Activated T-cell treated with anti-CD3 and anti-CD28 coated beads, Interleukin-2, amount 50 U/mL, for 72 hours (primary cell): Measurements from ENCODE around the gene NOTCH4. TPM values are rescaled to one million over a fixed set of nuclear protein-coding genes. Genes with fewer than 3 reads are reported as not detected.
"Not testable (repeated sequence)": the region's sequence is repeated elsewhere in the genome, so short reads cannot be mapped to it uniquely, and the experiment has no call there.

Experiments used
- ATAC-seq, 2 donors: fragments of 150-1000 bp; cut with Tn5 transposase; replicated peaks in 1 of 2; 2 replicates each; pipeline ENCODE4 v1.10.0; 2021; ENCODE audit warnings: moderate library complexity in 2 of 2, mild to moderate bottlenecking in 1 of 2
- DNase-seq, 2 donors: peaks; one replicate each; pipeline ENCODE4 v3.0.0; 2021 to 2022; ENCODE audit warnings: mixed read lengths in 1 of 2
- H3K27ac Mint-ChIP-seq: one replicate; pipeline ENCODE4 v1.8.0; 2022; ENCODE audit warnings: mild to moderate bottlenecking, moderate library complexity, mixed read lengths
- H3K27me3 Mint-ChIP-seq: one replicate; pipeline ENCODE4 v1.8.0; 2022; ENCODE audit warnings: low read depth, mixed read lengths
- H3K36me3 Mint-ChIP-seq, 2 donors: one replicate each; pipeline ENCODE4 v1.8.0; 2022; ENCODE audit warnings: mixed read lengths in 2 of 2, mild to moderate bottlenecking in 1 of 2; ENCODE audit not compliant: insufficient read depth in 2 of 2
- H3K4me1 Mint-ChIP-seq: one replicate; pipeline ENCODE4 v1.8.0; 2022; ENCODE audit warnings: low read depth, mixed read lengths
- H3K4me3 Mint-ChIP-seq, 2 donors: one replicate each; pipeline ENCODE4 v1.8.0; 2022; ENCODE audit warnings: mild to moderate bottlenecking in 2 of 2, mixed read lengths in 2 of 2, moderate library complexity in 2 of 2
- H3K9me3 Mint-ChIP-seq, 2 donors: one replicate each; pipeline ENCODE4 v1.8.0; 2022; ENCODE audit warnings: mixed read lengths in 2 of 2
- total RNA-seq, 2 donors: library from RNA; stranded (reverse); gene quantifications; one replicate each; pipeline ENCODE4 v1.2.3, GENCODE V29; 2022

NOTCH4 gene
- total RNA-seq, 2 donors from 2014 or later, result 0.63 to 0.79 TPM

DNA sequence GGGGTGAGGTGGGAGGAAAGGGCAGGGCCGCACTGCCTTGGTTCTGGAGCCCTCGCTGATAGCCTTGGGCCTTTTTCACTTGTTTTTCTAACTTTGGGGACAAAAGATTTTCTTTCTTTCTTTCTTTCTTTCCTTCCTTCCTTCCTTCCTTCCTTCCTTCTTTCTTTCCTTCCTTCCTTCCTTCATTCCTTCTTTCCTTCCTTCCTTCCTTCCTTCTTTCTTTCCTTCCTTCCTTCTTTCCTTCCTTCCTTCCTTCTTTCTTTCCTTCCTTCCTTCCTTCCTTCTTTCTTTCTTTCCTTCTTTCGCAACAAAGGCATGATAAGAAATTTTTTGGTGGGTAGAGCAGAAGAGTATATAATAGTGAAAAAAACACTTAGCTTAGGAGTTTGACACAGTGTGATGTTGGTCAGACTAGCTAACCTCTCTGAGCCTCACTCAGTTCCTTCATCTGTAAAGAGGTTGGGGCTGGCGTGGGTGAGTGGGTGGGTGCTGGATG lies 18.5 kb upstream of the NOTCH4 start:
- not testable (repeated sequence) for H3K27ac Mint-ChIP-seq, H3K36me3 Mint-ChIP-seq, DNase-seq, H3K9me3 Mint-ChIP-seq, H3K27me3 Mint-ChIP-seq, H3K4me3 Mint-ChIP-seq, ATAC-seq
- peaks cover 34% of the 10 kb centered on the region for H3K4me1 Mint-ChIP-seq

DNA sequence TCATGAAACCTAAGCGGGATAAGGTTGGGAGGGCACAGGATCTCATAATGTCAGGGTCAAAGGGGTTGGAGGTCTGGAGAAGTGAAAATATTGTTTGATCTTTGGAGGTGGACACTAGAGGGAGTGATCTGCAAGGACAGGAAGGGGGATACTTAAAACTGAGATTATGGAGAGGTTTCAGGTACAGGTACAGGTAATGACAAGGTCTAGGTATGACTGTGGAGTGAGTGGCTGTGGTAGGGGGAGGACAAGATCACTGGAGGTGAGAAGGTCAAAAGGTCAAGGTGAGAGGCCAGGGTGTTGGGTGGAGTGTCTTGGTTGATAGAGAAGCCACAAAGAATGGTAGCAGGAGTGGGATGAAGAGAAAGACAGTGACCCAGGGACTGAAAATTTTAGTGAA lies 16.8 kb upstream of the NOTCH4 start:
- H3K4me1 Mint-ChIP-seq, result peaks cover 34% of the 10 kb centered on the region
- DNase-seq (no peak), ATAC-seq (peak in 1 of 2 donors; percentile 14)
- H3K4me3 Mint-ChIP-seq, result peak overlapping the region in 1 of 2 donors; percentile 3
- no peaks in the 10 kb centered on the region for H3K9me3 Mint-ChIP-seq
- H3K36me3 Mint-ChIP-seq, result no peaks in the 10 kb centered on the region
- no peak overlapping the region for H3K27ac Mint-ChIP-seq
- H3K27me3 Mint-ChIP-seq, result no peaks in the 10 kb centered on the region

DNA sequence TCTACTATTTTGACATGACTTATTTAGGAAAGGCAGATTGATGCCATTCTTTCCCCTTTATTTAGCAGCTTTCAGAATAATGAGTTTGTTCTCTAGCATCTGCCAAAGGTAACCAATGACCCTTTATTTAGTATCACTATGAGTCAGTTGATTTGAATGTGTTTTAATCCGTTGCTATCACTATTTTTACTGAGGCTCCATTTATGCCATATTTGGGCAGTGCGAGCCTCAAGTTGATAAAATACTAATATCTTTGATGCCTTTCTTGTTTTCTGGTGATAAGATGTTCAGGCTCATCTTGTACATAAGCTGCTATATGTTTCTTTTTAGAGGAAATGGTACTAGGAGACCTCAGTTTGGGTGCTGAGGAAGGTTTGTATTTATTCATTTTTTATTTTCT lies 15.6 kb upstream of the NOTCH4 start:
- Mint-ChIP-seq H3K9me3 (no peaks in the 10 kb centered on the region), H3K4me1 (peaks cover 26% of the 10 kb centered on the region), H3K27ac (peak overlapping the region; percentile 22), H3K36me3 (no peaks in the 10 kb centered on the region), H3K4me3 (no peak overlapping the region), H3K27me3 (no peaks in the 10 kb centered on the region)
- DNase-seq (no peak), ATAC-seq (no peak)

DNA sequence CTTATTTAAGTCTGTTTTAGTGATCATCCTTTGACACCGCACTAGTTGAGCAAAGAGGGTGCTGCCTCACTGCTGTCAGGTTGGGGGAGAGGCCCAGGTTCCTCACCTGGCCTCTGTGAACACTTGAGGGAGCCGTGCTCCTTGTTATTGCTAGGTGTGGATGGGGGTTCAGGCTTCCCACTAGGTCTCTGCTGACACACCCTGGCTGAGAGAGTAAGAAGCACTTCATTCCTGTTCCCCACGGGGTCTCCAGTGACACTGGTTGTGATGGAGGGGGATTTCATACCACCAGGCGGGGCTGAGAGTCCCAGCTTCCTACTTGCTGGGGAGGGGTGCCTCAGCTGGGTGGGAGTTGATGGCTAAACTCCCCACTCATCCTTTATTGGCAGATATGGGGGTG lies 11.1 kb upstream of the NOTCH4 start:
- Mint-ChIP-seq H3K27ac (no peak overlapping the region), H3K4me3 (no peak overlapping the region), H3K27me3 (no peaks in the 10 kb centered on the region), H3K36me3 (no peaks in the 10 kb centered on the region), H3K9me3 (no peaks in the 10 kb centered on the region), H3K4me1 (no peaks in the 10 kb centered on the region)
- ATAC-seq (no peak), DNase-seq (no peak)

DNA sequence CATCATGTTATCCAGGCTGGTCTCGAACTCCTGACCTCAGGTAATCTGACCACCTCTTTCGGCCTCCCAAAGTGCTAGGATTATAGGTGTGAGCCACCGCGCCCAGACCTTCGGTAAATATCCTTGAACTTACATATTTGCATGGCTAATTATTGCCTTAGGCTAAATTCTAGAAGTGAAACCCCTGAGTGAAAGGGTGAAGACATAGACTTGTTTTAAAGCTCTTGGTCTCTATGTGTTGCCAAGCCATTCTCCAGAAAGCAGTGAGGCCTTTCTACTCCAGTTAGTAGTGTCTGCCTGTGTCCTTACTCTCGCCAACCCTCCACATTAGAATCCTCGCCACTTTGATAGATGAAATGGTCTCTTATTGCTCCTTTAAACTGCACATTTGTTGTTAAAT lies 2.6 kb upstream of the NOTCH4 start:
- peaks cover 8% of the 10 kb centered on the region for H3K4me1 Mint-ChIP-seq
- H3K9me3 Mint-ChIP-seq, result no peaks in the 10 kb centered on the region
- DNase-seq, result no peak
- no peaks in the 10 kb centered on the region for H3K27me3 Mint-ChIP-seq
- ATAC-seq, result no peak
- H3K4me3 Mint-ChIP-seq, result no peak overlapping the region
- no peaks in the 10 kb centered on the region for H3K36me3 Mint-ChIP-seq
- H3K27ac Mint-ChIP-seq, result no peak overlapping the region

DNA sequence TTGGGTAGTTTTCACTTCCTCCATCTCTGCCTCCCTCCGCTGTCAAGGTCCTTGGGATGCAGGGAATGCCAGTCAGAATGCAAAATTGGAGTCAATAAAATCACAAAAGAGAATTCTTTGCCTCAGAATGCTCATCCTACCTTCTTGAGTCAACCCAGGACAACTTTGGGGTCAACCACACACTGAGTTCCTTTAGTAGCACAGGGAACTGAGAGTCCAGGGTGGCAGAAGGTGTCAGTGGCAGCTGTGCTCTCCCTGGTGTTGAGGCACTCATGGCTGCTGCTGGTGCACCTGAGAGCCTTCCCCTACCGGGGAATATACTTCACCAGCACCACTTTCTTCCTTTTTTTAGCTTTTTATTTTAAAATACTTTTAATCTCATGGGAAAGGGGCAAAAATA lies 829 bp upstream of the NOTCH4 start:
- DNase-seq, result no peak
- ATAC-seq, result no peak
- no peaks in the 10 kb centered on the region for H3K9me3 Mint-ChIP-seq
- H3K27me3 Mint-ChIP-seq, result no peaks in the 10 kb centered on the region
- peaks cover 8% of the 10 kb centered on the region for H3K4me1 Mint-ChIP-seq
- H3K36me3 Mint-ChIP-seq, result no peaks in the 10 kb centered on the region
- no peak overlapping the region for H3K4me3 Mint-ChIP-seq
- H3K27ac Mint-ChIP-seq, result no peak overlapping the region

DNA sequence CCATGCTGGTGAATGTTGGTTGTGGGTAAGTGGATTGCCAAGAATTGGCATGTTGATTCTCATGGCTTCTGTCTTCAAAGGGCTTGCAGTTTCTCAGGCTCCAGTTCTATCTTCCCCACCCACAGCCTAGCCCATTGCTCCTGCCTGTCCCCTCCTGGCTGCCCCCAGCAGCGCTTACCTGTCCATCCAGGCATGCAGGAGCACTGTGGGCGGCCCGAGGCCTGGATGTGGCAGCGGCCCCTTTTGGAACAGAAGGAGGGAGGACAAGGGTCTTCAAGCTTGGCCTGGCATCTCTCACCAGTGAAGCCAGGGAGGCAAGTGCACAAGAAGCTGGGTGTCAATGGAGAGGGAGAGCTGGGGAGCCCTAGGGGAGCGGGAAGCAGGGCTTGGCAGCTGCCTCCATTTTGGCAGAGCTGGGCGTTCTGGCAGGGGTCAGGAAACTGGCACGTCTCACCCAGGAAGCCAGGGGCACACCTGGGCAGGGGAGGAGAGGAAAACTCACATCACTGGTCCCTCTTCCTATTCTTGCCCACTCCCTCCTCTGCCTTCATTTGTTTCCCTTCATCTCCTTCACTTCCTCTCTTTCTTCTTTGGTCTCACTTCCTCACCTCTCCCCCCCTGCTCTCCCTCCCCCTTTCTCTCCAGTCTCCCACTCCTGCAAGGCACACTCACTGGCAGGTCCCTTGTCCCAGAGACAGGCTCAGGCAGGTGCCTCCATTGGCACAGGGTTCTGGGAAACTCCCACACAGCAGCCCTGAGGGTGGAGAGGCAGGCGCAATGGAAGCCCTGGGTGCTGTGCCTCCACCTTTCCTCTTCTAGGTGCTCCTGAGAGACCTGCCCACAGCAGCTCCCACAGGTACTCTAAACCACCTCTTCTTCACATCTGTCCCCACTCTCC lies 1.3 kb downstream of the NOTCH4 start:
- Mint-ChIP-seq H3K36me3 (no peaks in the 10 kb centered on the region), H3K9me3 (no peaks in the 10 kb centered on the region), H3K4me3 (no peak overlapping the region), H3K27me3 (no peaks in the 10 kb centered on the region), H3K27ac (no peak overlapping the region), H3K4me1 (peaks cover 8% of the 10 kb centered on the region)
- DNase-seq, result no peak
- no peak for ATAC-seq

DNA sequence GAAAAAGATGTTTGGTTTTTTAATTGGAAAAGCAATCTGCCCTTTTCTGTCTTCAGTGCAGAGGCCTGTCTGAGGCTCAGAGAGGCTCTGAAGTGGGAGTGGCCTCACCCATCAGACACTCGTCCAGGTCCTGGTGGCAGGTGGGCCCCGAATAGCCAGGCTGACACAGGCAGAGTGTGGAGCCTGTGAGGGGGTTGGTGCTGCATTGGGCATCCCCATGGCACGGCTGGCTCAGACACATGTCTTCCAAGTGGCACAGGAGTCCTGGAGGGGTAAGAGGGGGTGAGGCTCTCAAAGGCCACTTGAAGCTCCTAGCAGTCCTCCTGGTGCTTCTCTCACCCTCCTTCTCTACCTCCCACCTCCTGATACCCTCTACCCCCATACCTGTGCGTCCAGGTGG lies 3.8 kb downstream of the NOTCH4 start:
- Mint-ChIP-seq H3K27ac (no peak overlapping the region), H3K36me3 (no peaks in the 10 kb centered on the region), H3K4me1 (peaks cover 8% of the 10 kb centered on the region), H3K4me3 (no peak overlapping the region), H3K27me3 (no peaks in the 10 kb centered on the region), H3K9me3 (no peaks in the 10 kb centered on the region)
- no peak for DNase-seq
- ATAC-seq, result no peak

DNA sequence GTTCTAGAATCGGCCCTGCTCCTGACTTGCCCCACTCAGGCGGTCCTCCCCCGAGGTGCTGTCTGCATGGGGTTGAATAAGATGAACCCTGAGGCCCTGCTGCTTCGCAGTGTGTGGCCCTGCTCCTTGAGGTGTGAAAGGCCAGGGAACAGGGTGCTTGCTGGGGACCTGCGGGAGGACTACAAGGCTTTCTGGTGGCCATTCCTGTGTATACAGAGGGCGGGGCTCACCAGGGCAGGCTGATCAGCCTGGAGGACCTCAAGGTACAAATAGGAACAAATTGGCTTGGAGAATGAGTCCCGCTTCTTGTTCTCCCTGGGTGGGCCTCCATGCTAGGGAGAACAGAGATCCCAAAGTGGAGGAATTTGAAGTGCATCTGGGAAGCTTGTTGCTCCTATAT lies 5.7 kb downstream of the NOTCH4 start:
- Mint-ChIP-seq H3K27me3 (no peaks in the 10 kb centered on the region), H3K4me3 (no peak overlapping the region), H3K4me1 (peaks cover 8% of the 10 kb centered on the region), H3K9me3 (no peaks in the 10 kb centered on the region), H3K27ac (no peak overlapping the region), H3K36me3 (no peaks in the 10 kb centered on the region)
- ATAC-seq (no peak), DNase-seq (no peak)

DNA sequence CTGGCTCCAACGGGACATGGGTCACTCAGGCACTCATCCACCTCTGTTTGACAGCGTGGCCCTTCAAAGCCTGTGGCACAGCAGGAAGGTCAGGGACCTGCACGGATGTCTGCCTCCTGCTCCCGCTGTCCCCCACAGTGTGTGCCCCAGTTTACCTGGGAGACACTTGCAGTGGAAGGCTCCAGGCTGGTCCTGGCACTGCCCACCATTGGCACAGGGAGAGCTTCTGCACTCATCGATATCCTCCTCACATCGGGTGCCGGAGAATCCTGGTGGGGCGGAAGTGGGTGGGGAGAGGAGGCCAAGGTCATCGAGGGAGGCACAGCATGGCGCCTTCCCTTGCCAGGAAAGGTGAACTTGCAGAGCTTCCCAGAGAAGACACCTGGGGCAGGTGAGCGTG lies 6.9 kb downstream of the NOTCH4 start:
- Mint-ChIP-seq H3K27me3 (no peaks in the 10 kb centered on the region), H3K36me3 (no peaks in the 10 kb centered on the region), H3K9me3 (no peaks in the 10 kb centered on the region), H3K27ac (no peak overlapping the region), H3K4me1 (no peaks in the 10 kb centered on the region), H3K4me3 (no peak overlapping the region)
- ATAC-seq (no peak), DNase-seq (no peak)

DNA sequence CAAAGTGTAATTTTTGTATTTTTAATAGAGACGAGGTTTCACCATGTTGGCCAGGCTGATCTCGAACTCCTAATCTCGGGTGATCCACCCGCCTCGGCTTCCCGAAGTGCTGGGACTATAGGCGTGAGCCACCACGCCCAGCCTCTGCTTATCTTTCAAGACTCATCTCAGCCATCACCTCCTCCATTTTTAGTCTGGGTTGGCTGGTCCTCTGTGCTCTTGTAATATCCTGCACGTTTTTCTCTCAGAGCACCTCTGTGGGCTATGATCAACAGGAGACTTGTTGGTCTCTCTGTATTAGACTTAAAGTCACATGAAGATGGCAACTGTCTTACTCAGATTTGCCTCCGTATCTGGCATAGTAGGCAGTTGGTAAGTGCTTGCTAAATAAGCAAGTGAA lies 7.6 kb downstream of the NOTCH4 start:
- Mint-ChIP-seq H3K36me3 (no peaks in the 10 kb centered on the region), H3K4me3 (no peak overlapping the region), H3K4me1 (no peaks in the 10 kb centered on the region), H3K27me3 (no peaks in the 10 kb centered on the region), H3K27ac (no peak overlapping the region), H3K9me3 (no peaks in the 10 kb centered on the region)
- DNase-seq, result no peak
- no peak for ATAC-seq

DNA sequence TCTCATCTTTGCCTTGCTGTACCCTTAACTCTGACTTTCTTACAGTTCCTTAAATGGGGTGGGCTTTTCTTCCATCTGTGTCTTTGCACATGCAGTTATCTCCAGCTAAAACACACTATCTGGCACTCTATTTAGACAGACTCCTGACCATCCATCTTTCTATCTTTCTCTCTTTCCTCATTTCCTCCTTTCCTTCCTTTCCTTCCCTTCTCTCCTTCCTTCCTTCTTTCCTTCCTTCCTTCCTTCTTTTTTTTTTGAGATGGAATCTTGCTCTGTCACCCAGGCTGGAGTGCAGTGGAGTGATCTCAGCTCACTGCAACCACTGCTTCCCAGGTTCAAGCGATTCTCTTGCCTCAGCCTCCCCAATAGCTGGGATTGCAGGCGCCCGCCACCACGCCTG lies 8.2 kb downstream of the NOTCH4 start:
- H3K36me3 Mint-ChIP-seq, result no peaks in the 10 kb centered on the region
- no peaks in the 10 kb centered on the region for H3K4me1 Mint-ChIP-seq
- H3K9me3 Mint-ChIP-seq, result no peaks in the 10 kb centered on the region
- H3K27me3 Mint-ChIP-seq, result no peaks in the 10 kb centered on the region
- ATAC-seq, result no peak
- H3K27ac Mint-ChIP-seq, result no peak overlapping the region
- no peak overlapping the region for H3K4me3 Mint-ChIP-seq
- no peak for DNase-seq

DNA sequence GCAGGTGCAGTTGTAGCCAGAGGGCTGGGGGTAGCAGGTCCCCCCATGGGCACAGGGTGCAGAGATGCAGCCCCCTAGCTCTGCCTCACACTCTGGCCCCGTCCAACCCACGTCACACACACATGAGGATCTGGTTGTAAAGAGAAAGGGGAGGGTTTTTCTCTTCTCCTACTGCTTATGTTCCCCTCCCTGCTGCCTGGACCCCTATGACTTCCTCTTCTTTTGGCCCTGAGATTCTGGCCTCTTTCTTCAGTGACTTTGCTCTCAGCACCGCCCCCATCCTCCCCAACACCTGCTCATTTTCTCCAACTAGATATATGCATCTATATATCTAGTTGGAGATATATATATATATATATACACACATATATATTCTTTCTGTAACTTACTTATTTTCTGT lies 9.7 kb downstream of the NOTCH4 start:
- Mint-ChIP-seq H3K4me3 (no peak overlapping the region), H3K4me1 (no peaks in the 10 kb centered on the region), H3K27me3 (no peaks in the 10 kb centered on the region), H3K9me3 (no peaks in the 10 kb centered on the region), H3K27ac (no peak overlapping the region), H3K36me3 (no peaks in the 10 kb centered on the region)
- ATAC-seq (no peak), DNase-seq (no peak)

DNA sequence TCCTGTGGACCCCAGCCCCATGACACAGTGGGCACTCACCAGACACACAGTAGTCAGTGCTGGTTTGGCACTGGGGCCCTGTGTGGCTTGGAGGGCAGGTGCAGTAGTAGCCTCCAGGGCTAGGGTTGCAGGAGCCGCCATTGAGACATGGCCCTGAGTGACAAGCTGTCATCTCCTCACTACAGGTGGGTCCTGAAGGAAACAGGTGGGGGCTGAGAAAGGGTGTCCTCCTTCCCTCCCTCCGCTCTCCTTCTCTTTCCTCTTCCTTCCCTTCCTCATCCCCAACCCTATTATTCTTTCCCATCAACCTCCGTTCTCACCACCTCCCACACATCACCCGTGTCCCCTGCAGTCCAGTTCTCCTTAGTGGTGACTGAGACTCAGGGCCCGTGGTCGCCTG lies 10.2 kb downstream of the NOTCH4 start:
- Mint-ChIP-seq H3K4me1 (no peaks in the 10 kb centered on the region), H3K36me3 (no peaks in the 10 kb centered on the region), H3K4me3 (no peak overlapping the region), H3K27ac (no peak overlapping the region), H3K27me3 (no peaks in the 10 kb centered on the region), H3K9me3 (no peaks in the 10 kb centered on the region)
- DNase-seq, result no peak
- ATAC-seq, result no peak
